Hepatocyte (in vitro differentiated cells): ENCODE data around the gene RUNX1.

ENCODE experiments used
- CTCF ChIP-seq: fragments of 200-600 bp; sonication (generic); IDR thresholded peaks from 2 replicates; pipeline ENCODE4 v1.5.1; 2016; ENCODE audit warnings: antibody characterized with exemption, mild to moderate bottlenecking; ENCODE audit not compliant: poor library complexity
- EZH2 ChIP-seq: fragments of 200-600 bp; sonication (generic); IDR thresholded peaks from 2 replicates; pipeline ENCODE4 v1.6.1; 2016; ENCODE audit warnings: antibody characterized with exemption, mild to moderate bottlenecking, borderline replicate concordance

- TF ChIP-seq CTCF (no peak), EZH2 (no peak)
Measured at GRCh38 chr21:34880401-34880800, 168.7 kb downstream of the RUNX1 start.
